ENCODE data around the gene SLC22A12. TPM values are rescaled to one million over a fixed set of nuclear protein-coding genes. Genes with fewer than 3 reads are reported as not detected.

Gene SLC22A12
- total and polyA plus RNA-seq, 2 of the 8 experiments (the other 6 are each of a cell fraction or from before 2014, with no cell fraction given), result not detected

DNA sequence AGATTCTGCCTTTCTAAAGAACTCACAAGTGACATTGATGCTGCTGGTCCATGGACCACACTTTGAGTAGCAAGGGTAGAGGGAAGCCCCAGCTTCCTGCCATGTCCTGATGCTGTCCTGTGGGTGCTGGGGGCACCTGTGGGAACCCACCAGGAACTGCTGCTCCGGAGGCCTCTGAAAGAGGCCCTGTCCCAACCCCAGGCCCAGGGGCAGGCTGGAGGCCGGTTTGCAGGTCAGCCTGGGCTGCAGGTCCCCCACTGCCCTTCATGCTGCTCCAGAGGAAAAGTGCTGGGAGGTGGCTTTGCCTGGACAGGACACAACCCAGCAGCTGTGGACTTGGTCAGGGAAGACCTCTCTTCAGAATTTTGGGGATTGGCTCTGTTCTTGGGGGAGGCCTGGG lies 44.8 kb upstream of the SLC22A12 start (continued):
- no peak for TF ChIP-seq TAF7 (optimal IDR thresholded peaks at IDR 0.05; ENCODE audit: borderline replicate concordance, low read depth, low read length)

Data from H1 (cell line).